Measurements from ENCODE around the gene TSPAN33.

The TSPAN33 gene

DNA sequence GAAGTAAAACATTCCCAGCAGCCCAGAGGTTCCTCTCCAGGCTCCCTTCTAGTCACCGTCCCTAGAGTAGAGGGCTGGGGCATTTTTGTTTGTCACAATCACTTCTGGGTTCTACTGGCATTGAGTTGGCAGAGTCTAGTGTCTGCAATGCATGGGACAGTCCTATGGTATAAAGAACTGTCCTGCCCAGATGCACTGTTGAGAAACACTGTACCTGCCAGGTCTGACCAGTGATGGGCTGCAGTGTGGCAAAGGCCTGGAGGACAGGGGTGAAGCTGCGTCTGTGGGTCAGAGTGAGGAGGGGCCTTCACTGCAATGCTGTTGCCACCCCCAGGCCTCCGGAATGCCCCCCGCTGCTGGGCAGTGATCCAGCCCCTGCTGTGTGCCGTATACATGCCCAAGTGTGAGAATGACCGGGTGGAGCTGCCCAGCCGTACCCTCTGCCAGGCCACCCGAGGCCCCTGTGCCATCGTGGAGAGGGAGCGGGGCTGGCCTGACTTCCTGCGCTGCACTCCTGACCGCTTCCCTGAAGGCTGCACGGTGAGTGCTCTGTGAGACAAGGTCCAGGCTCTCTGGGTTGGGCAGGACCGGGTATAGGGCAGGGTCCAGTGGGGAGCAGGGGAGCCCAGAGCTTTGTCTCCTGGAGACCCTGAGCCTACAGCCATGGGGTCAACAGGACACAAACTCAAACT lies 58.7 kb downstream of the TSPAN33 start:
- no peak for TF ChIP-seq CTCF (IDR thresholded peaks at IDR 0.05; ENCODE audit: low read depth, low read length)
- H3K4me3 ChIP-seq (ENCODE audit: low read depth, low read length): no peak overlapping the region

- TF ChIP-seq CTCF (IDR thresholded peaks at IDR 0.05; ENCODE audit: low read depth, low read length): no peak
- H3K4me3 ChIP-seq (ENCODE audit: low read depth, low read length): no peak overlapping the region
These were observed 60.8 kb downstream of the TSPAN33 start for GRCh38 chr7:129205126-129205818.

DNA sequence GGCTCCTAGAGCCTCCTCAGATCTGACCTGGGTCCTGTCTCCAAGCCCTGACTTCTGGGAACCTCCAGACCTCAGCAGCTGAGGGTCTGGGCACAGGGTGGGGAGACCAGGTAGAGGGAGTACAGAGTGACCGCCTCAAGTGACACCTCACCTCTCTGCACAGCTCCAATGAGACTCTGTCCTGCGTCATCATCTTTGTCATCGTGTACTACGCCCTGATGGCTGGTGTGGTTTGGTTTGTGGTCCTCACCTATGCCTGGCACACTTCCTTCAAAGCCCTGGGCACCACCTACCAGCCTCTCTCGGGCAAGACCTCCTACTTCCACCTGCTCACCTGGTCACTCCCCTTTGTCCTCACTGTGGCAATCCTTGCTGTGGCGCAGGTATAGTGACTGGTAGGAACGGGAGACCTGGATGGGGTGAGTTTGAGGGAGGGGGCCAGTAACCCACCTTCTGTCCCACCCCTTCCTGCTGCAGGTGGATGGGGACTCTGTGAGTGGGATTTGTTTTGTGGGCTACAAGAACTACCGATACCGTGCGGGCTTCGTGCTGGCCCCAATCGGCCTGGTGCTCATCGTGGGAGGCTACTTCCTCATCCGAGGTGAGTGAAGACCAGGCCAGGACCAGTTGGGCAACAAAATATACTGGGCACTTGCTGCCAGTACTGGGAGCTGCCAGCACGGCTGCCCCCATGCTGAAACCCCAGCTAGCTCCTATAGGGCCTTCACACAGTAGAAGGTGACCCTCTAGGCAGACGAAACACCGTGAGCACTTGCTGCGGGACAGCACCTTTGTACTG lies 61.7 kb downstream of the TSPAN33 start:
- H3K4me3 ChIP-seq (ENCODE audit: low read depth, low read length): no peak overlapping the region
- TF ChIP-seq CTCF (IDR thresholded peaks at IDR 0.05; ENCODE audit: low read depth, low read length): no peak

GRCh38 chr7:129208667-129209066 lies 64.2 kb downstream of the TSPAN33 start:
- no peak overlapping the region for H3K4me3 ChIP-seq (ENCODE audit: low read depth, low read length)
- TF ChIP-seq CTCF (IDR thresholded peaks at IDR 0.05; ENCODE audit: low read depth, low read length): no peak

GRCh38 chr7:129209067-129209926 lies 64.8 kb downstream of the TSPAN33 start:
- no peak for TF ChIP-seq CTCF (IDR thresholded peaks at IDR 0.05; ENCODE audit: low read depth, low read length)

GRCh38 chr7:129210256-129210988 lies 65.9 kb downstream of the TSPAN33 start:
- no peak overlapping the region for H3K4me3 ChIP-seq (ENCODE audit: low read depth, low read length)
- peak; percentile 74 for TF ChIP-seq CTCF (IDR thresholded peaks at IDR 0.05; ENCODE audit: low read depth, low read length)

More at GRCh38 chr7:129209067-129209926, 64.8 kb downstream of the TSPAN33 start:
- no peak overlapping the region for H3K4me3 ChIP-seq (ENCODE audit: low read depth, low read length)

Data from WI38 (cell line).